ENCODE measurements around the gene CALCOCO2.

The CALCOCO2 gene

DNA sequence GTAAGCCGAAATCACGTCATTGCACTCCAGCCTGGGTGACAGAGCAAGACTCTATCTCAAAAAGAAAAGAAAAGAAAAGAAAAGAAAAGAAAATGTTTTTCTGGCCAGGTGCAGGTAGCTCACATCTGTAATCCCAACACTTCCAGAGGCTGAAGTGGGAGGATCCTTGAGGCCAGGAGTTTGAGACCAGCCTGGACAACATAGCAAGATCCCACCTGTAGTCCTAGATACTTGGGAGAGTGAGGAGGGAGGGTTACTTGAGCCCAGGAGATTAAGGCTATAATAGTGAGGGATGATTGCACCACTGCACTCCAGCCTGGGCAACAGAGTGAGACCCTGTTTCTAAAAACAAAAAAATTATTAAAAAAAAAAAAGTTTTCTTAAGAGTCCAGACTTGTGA is 59.3 kb downstream of the CALCOCO2 start:
- TF ChIP-seq, protein P1, sequence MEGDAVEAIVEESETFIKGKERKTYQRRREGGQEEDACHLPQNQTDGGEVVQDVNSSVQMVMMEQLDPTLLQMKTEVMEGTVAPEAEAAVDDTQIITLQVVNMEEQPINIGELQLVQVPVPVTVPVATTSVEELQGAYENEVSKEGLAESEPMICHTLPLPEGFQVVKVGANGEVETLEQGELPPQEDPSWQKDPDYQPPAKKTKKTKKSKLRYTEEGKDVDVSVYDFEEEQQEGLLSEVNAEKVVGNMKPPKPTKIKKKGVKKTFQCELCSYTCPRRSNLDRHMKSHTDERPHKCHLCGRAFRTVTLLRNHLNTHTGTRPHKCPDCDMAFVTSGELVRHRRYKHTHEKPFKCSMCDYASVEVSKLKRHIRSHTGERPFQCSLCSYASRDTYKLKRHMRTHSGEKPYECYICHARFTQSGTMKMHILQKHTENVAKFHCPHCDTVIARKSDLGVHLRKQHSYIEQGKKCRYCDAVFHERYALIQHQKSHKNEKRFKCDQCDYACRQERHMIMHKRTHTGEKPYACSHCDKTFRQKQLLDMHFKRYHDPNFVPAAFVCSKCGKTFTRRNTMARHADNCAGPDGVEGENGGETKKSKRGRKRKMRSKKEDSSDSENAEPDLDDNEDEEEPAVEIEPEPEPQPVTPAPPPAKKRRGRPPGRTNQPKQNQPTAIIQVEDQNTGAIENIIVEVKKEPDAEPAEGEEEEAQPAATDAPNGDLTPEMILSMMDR (IDR thresholded peaks at IDR 0.05; ENCODE audit: extremely low read depth, missing control alignments): no peak

DNA sequence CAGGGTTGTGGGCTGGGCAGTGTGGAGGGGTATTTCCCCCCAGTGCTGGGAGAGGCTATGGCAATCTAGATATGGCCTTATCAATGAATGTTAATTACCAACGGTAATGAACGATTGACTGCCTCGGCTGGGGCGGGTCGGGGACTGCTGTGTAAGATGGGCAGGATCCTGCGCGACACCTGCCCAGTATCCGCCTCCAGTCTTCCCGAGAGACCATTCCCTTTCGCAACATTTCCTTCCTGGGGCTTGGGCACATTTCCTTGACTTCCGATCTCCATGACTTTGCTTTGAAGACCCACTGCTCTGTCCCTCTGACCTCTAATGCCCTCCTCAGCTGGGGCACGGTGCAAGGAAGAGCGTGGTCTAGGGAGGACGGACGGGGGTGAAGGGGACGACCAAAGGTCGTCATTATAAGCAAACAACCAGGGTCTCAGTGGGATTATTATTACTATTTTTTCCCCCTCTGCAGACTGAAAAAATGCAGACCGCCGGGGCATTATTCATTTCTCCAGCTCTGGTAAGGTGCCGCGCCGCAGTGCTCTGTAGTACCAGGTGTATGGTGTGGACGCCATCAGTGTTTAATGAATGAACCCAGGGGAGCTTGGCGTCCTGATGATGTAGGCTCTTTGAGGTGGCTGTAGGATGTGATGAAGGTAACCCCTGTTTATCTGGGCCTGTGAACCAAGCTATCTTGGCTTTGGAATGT is 62.3 kb downstream of the CALCOCO2 start:
- DNase-seq (ENCODE audit: low spot score): no peak
- TF ChIP-seq, protein P1 (IDR thresholded peaks at IDR 0.05; ENCODE audit: extremely low read depth, missing control alignments): no peak

More for the DNA sequence above, 59.3 kb downstream of the CALCOCO2 start:
- DNase-seq (ENCODE audit: low spot score): no peak

DNA sequence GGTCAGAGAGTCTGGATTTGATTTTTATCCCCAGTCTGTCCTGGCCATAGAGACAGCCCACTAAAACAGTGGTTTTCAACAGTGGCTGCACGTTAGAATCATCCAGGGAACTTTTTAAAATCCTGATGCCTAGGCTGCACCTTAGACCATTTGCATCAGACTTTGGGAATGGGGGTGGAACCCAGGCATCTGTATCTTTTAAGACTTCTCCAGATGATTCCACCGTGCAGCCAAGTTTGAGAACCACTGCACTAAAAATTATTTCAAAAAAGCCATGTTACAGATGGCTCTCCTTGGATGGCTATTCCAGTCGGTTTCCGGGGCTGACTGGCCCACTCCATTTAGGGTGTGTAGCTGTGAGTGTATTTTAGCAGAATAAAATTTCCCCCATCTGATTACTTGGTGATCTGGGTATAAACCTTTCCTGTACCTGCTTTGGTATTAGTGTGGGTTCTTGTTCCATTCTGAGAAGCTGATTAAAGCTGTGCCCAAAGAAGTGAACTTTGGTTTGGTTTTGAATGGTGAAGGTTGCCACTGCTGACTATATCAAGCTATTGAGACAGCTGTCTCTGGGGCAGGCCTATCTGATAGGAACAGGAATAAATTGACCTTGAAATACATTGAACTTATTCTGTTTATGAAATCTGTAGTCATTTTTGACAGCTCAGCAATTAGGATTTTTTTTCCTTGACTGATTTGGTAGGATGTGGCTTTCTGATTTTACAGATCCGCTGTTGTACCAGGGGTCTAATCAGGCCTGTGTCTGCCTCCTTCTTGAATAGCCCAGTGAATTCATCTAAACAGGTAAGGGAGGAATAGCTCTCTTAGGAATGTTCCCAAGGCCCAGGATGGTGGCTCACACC is 63.0 kb downstream of the CALCOCO2 start:
- TF ChIP-seq, protein P1 (IDR thresholded peaks at IDR 0.05; ENCODE audit: extremely low read depth, missing control alignments): no peak
- DNase-seq (ENCODE audit: low spot score): no peak

DNA sequence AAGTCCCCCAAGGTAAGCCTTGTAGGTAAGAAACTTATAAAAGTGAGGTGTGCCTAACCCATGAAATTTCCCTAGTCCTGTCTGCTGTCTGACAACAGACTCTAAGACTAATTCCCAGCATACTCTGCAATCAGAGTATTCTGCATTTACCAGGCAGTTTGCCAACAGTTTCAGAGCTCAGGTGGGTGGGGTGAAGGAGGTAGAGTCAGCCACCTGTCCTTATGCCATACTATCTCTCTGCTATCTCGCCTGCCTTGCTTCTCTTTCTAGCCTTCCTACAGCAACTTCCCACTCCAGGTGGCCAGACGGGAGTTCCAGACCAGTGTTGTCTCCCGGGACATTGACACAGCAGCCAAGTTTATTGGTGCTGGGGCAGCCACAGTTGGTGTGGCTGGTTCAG is 64.1 kb downstream of the CALCOCO2 start:
- TF ChIP-seq, protein P1 (IDR thresholded peaks at IDR 0.05; ENCODE audit: extremely low read depth, missing control alignments): no peak
- no peak for DNase-seq (ENCODE audit: low spot score)

DNA sequence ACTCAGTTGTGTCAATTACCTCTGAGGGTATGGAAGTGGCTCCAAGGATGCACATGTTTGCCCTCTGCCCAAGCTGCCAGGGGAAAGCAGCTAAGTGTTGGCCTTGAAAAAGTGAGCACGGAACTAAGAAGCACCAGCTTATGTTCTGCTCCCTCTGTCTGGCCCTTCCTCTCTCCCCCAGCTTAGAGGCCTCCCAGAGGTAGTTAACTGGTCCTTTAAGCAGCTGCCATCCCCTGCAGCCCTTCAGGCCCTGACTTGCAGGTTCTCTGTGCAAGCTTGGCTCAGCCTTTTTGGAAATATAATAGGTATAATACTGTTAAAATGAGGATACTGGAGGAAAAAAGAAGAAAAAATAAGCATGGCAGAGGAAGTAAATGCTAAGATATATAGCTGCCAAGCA is 70.4 kb downstream of the CALCOCO2 start:
- no peak for DNase-seq (ENCODE audit: low spot score)
- TF ChIP-seq, protein P1 (IDR thresholded peaks at IDR 0.05; ENCODE audit: extremely low read depth, missing control alignments): no peak

DNA sequence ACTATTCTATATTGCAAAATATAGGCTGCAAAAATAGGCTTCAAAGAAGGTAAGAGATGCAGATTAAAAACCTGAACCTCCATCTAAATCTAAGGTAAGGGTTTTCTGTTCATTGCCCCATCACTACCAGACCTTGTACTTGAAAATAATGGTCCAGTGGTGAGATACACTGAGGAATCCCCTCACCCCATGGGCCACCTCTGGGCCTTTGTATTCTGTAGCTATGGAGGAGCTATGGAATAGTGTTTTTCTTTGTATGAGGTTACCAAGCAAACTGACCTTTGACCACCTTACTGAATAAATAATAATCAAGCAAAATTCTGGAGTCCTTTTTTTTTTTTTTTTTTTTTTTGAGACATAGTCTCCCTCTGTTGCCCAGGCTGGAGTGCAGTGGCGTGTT is 72.6 kb downstream of the CALCOCO2 start:
- DNase-seq (ENCODE audit: low spot score): no peak
- TF ChIP-seq, protein P1 (IDR thresholded peaks at IDR 0.05; ENCODE audit: extremely low read depth, missing control alignments): no peak

DNA sequence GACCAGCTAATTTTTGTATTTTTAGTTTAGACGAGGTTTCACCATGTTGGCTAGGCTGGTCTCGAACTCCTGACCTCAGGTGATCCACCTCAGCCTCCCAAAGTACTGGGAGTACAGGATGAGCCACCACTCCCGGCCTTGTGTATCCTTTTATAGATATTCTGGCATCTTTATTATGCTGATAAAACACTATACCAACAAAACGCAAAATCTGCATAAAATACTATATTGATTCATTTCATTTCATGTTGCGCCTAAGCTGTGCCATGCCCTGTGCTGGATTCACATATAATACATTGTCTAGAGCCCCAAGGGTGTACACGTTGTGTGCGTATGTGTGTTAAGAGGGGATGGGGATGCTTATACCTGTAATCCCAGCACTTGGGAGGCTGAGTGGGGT is 73.6 kb downstream of the CALCOCO2 start:
- DNase-seq (ENCODE audit: low spot score): no peak
- TF ChIP-seq, protein P1 (IDR thresholded peaks at IDR 0.05; ENCODE audit: extremely low read depth, missing control alignments): no peak
